Panc1 (cell line): ENCODE measurements around the gene CD300A.

ENCODE experiments used
- CTCF ChIP-seq: fragments of 450-650 bp; IDR thresholded peaks from 2 replicates; pipeline ENCODE4 v1.5.1; 2017; ENCODE audit warnings: mild to moderate bottlenecking
- POLR2AphosphoS5 ChIP-seq: IDR thresholded peaks from 2 replicates; pipeline ENCODE4 v1.6.1; 2012; ENCODE audit warnings: mild to moderate bottlenecking, low read depth, low read length, moderate library complexity
- TCF7L2 ChIP-seq: IDR thresholded peaks from 2 replicates; pipeline ENCODE4 v1.6.1; 2011; ENCODE audit warnings: mild to moderate bottlenecking, low read depth, low read length, inconsistent platforms
- TF ChIP-seq, protein P1 (sequence below), 2 experiments: IDR thresholded peaks; 2 replicates each; pipeline ENCODE4 v1.6.1; 2011 to 2012; ENCODE audit warnings: low read depth in 2 of 2, control low read depth in 1 of 2, low read length in 1 of 2, mild to moderate bottlenecking in 1 of 2, moderate library complexity in 1 of 2; ENCODE audit not compliant: insufficient read depth in 1 of 2

DNA sequence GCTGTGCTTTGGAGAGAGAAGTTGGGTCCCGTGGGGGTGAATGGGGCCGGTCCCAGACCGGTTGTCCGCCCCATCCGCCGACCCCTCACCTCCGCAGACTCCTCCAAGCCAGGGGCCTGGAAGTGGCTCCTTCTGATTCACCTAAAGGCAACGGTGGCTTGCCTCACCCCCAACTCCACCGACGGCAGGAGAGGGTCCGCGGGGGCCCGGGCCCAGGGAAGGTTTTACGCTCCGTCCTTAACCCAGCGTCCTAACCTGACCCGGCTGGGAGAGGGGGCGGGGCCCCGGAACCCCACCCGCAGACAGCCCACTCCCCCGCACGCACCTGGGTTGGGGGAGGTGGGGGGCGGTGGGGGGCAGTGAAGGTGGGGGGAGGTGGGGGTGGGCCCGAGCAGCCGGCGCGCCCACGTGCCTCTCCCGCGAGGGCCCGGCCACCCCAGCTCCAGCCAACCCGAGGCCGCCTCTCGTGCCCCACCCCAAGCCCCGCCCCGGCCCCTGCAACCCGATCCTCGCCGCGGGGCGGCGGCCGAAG, 12.7 kb upstream of the CD300A start:
- TF ChIP-seq CTCF, result no peak
- TF ChIP-seq, protein P1, sequence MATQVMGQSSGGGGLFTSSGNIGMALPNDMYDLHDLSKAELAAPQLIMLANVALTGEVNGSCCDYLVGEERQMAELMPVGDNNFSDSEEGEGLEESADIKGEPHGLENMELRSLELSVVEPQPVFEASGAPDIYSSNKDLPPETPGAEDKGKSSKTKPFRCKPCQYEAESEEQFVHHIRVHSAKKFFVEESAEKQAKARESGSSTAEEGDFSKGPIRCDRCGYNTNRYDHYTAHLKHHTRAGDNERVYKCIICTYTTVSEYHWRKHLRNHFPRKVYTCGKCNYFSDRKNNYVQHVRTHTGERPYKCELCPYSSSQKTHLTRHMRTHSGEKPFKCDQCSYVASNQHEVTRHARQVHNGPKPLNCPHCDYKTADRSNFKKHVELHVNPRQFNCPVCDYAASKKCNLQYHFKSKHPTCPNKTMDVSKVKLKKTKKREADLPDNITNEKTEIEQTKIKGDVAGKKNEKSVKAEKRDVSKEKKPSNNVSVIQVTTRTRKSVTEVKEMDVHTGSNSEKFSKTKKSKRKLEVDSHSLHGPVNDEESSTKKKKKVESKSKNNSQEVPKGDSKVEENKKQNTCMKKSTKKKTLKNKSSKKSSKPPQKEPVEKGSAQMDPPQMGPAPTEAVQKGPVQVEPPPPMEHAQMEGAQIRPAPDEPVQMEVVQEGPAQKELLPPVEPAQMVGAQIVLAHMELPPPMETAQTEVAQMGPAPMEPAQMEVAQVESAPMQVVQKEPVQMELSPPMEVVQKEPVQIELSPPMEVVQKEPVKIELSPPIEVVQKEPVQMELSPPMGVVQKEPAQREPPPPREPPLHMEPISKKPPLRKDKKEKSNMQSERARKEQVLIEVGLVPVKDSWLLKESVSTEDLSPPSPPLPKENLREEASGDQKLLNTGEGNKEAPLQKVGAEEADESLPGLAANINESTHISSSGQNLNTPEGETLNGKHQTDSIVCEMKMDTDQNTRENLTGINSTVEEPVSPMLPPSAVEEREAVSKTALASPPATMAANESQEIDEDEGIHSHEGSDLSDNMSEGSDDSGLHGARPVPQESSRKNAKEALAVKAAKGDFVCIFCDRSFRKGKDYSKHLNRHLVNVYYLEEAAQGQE (IDR thresholded peaks at IDR 0.05; ENCODE audit: insufficient read depth in 1 of 2, low read depth in 2 of 2, low read length in 1 of 2), result no peak; a peak in 1 of 4 replicates
- TF ChIP-seq TCF7L2, result no peak
- no peak for TF ChIP-seq POLR2AphosphoS5
